ENCODE results near the gene MAPT. TPM values are rescaled to one million over a fixed set of nuclear protein-coding genes. Genes with fewer than 3 reads are reported as not detected.

Gene MAPT
- total and polyA plus RNA-seq, 2 of the 13 experiments (the other 11 are each of a cell fraction or from before 2014, with no cell fraction given), result 2.1 to 2.8 TPM

DNA sequence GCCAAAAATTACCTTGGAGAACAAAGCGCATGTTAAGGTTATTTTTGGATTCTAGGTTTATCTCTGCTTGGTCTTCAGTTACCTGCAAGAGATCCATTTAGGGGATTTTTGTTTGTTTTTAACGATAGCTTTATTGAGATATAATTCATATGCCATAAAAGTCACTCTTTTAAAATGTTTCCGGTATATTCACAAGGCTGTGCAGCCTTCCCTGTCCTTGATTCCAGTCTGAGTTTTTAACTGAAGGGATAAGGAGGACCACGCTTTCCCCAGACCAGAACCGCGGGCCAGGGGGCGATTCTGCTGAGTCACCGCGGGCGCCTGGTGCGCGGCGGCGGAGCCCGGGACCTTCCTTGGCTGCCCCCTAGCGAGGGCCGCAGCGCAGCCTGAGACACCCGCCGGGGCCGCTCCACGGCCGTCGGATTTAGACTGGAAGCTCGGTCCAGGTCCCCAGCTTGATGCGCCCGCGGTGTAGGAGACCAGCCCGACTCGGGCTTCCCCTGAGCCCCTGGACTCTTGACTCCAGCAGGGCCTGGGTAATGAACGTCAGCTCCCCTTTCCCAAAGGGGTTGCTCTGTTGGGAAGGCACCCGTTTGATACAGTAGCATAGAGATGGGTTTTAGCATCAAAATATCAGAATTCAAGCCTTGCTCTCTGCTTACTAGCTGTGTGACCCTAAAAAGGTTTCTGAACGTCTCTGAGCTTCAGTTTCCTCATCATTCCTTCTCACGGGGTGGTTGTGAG is 54.7 kb downstream of the MAPT start (continued):
- TF ChIP-seq ZNF138 (CRISPR knock-in tag; IDR thresholded peaks at IDR 0.05; ENCODE audit: low read depth), result no peak
- TF ChIP-seq ZNF589 (CRISPR knock-in tag; conservative IDR thresholded peaks at IDR 0.05), result no peak
- no peak for TF ChIP-seq ZNF839 (CRISPR knock-in tag; IDR thresholded peaks at IDR 0.05; ENCODE audit: borderline replicate concordance)
- no peak for TF ChIP-seq CC2D1A (CRISPR knock-in tag; IDR thresholded peaks at IDR 0.05)
- no peak for TF ChIP-seq MAF1 (CRISPR knock-in tag; IDR thresholded peaks at IDR 0.05; ENCODE audit: borderline replicate concordance)
- no peak for TF ChIP-seq CCAR2 (optimal IDR thresholded peaks at IDR 0.05; ENCODE audit: low read depth, low read length)
- TF ChIP-seq, protein P1, sequence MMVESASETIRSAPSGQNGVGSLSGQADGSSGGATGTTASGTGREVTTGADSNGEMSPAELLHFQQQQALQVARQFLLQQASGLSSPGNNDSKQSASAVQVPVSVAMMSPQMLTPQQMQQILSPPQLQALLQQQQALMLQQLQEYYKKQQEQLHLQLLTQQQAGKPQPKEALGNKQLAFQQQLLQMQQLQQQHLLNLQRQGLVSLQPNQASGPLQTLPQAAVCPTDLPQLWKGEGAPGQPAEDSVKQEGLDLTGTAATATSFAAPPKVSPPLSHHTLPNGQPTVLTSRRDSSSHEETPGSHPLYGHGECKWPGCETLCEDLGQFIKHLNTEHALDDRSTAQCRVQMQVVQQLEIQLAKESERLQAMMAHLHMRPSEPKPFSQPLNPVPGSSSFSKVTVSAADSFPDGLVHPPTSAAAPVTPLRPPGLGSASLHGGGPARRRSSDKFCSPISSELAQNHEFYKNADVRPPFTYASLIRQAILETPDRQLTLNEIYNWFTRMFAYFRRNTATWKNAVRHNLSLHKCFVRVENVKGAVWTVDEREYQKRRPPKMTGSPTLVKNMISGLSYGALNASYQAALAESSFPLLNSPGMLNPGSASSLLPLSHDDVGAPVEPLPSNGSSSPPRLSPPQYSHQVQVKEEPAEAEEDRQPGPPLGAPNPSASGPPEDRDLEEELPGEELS (CRISPR knock-in tag; IDR thresholded peaks at IDR 0.05), result 0 out of 2 replicates have a peak, but pooled peaks have one; percentile 23
- no peak for TF ChIP-seq PLRG1 (conservative IDR thresholded peaks at IDR 0.05)
- no peak for TF ChIP-seq ZFP36L2 (CRISPR knock-in tag; IDR thresholded peaks at IDR 0.05)
- no peak for TF ChIP-seq ZNF841 (CRISPR knock-in tag; IDR thresholded peaks at IDR 0.05; ENCODE audit: borderline replicate concordance)
- no peak for TF ChIP-seq ZBTB42 (CRISPR knock-in tag; IDR thresholded peaks at IDR 0.05)
- no peak for TF ChIP-seq MTA3 (CRISPR knock-in tag; IDR thresholded peaks at IDR 0.05)
- 0 out of 2 replicates have a peak, but pooled peaks have one; percentile 34 for TF ChIP-seq HDAC2 (CRISPR knock-in tag; IDR thresholded peaks at IDR 0.05)
- no peak for TF ChIP-seq ZNF224 (CRISPR knock-in tag; IDR thresholded peaks at IDR 0.05)
- TF ChIP-seq ZNF34 (CRISPR knock-in tag; IDR thresholded peaks at IDR 0.05; ENCODE audit: borderline replicate concordance), result no peak
- TF ChIP-seq ZMYM2 (CRISPR knock-in tag; IDR thresholded peaks at IDR 0.05), result 0 out of 2 replicates have a peak, but pooled peaks have one; percentile 12
- TF ChIP-seq, protein P2, sequence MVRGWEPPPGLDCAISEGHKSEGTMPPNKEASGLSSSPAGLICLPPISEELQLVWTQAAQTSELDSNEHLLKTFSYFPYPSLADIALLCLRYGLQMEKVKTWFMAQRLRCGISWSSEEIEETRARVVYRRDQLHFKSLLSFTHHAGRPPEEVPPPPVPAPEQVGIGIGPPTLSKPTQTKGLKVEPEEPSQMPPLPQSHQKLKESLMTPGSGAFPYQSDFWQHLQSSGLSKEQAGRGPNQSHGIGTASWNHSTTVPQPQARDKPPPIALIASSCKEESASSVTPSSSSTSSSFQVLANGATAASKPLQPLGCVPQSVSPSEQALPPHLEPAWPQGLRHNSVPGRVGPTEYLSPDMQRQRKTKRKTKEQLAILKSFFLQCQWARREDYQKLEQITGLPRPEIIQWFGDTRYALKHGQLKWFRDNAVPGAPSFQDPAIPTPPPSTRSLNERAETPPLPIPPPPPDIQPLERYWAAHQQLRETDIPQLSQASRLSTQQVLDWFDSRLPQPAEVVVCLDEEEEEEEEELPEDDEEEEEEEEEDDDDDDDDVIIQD (CRISPR knock-in tag; IDR thresholded peaks at IDR 0.05; ENCODE audit: low read depth), result no peak; the same call in 1 of the 2 replicates
- TF ChIP-seq, protein P3, sequence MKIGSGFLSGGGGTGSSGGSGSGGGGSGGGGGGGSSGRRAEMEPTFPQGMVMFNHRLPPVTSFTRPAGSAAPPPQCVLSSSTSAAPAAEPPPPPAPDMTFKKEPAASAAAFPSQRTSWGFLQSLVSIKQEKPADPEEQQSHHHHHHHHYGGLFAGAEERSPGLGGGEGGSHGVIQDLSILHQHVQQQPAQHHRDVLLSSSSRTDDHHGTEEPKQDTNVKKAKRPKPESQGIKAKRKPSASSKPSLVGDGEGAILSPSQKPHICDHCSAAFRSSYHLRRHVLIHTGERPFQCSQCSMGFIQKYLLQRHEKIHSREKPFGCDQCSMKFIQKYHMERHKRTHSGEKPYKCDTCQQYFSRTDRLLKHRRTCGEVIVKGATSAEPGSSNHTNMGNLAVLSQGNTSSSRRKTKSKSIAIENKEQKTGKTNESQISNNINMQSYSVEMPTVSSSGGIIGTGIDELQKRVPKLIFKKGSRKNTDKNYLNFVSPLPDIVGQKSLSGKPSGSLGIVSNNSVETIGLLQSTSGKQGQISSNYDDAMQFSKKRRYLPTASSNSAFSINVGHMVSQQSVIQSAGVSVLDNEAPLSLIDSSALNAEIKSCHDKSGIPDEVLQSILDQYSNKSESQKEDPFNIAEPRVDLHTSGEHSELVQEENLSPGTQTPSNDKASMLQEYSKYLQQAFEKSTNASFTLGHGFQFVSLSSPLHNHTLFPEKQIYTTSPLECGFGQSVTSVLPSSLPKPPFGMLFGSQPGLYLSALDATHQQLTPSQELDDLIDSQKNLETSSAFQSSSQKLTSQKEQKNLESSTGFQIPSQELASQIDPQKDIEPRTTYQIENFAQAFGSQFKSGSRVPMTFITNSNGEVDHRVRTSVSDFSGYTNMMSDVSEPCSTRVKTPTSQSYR (CRISPR knock-in tag; IDR thresholded peaks at IDR 0.05; ENCODE audit: borderline replicate concordance), result no peak
- 0 out of 2 replicates have a peak, but pooled peaks have one; percentile 26 for TF ChIP-seq ZNF652 (CRISPR knock-in tag; IDR thresholded peaks at IDR 0.05; ENCODE audit: borderline replicate concordance, low read depth)
- TF ChIP-seq PPARG (CRISPR knock-in tag; conservative IDR thresholded peaks at IDR 0.05), result peak; percentile 59; the same call in 1 of the 2 replicates
- TF ChIP-seq ZNF660 (CRISPR knock-in tag; IDR thresholded peaks at IDR 0.05; ENCODE audit: borderline replicate concordance, low read depth), result no peak
- TF ChIP-seq ZNF549 (CRISPR knock-in tag; IDR thresholded peaks at IDR 0.05), result no peak
- TF ChIP-seq IKZF1 (IDR thresholded peaks at IDR 0.05), result no peak
- no peak for TF ChIP-seq RFX1 (IDR thresholded peaks at IDR 0.05)
- TF ChIP-seq NFE2L1 (CRISPR knock-in tag; IDR thresholded peaks at IDR 0.05; ENCODE audit: borderline replicate concordance), result peak; percentile 100
- no peak for TF ChIP-seq REL (CRISPR knock-in tag; conservative IDR thresholded peaks at IDR 0.05)

All from HepG2 (cell line).